ENCODE data around the gene WIPI1.

- TF ChIP-seq CTCF (IDR thresholded peaks at IDR 0.05) (no peak), POLR2A (IDR thresholded peaks at IDR 0.05) (no peak)
These were observed 11.0 kb upstream of the WIPI1 start for GRCh38 chr17:68468334-68468733.

Data from tibial nerve (tissue), 3 donors.